Glomerular visceral epithelial cell (primary cell): Measurements from ENCODE around the gene CRADD.
A peak's percentile ranks its signal among the peaks of the same experiment; 100 is the strongest.
"Not testable (repeated sequence)": the region's sequence is repeated elsewhere in the genome, so short reads cannot be mapped to it uniquely, and the experiment has no call there.

Experiments used
- DNase-seq: peaks from one replicate; pipeline ENCODE4 v3.0.0-alpha.2; 2016; ENCODE audit errors: extremely low spot score

The CRADD gene

DNA sequence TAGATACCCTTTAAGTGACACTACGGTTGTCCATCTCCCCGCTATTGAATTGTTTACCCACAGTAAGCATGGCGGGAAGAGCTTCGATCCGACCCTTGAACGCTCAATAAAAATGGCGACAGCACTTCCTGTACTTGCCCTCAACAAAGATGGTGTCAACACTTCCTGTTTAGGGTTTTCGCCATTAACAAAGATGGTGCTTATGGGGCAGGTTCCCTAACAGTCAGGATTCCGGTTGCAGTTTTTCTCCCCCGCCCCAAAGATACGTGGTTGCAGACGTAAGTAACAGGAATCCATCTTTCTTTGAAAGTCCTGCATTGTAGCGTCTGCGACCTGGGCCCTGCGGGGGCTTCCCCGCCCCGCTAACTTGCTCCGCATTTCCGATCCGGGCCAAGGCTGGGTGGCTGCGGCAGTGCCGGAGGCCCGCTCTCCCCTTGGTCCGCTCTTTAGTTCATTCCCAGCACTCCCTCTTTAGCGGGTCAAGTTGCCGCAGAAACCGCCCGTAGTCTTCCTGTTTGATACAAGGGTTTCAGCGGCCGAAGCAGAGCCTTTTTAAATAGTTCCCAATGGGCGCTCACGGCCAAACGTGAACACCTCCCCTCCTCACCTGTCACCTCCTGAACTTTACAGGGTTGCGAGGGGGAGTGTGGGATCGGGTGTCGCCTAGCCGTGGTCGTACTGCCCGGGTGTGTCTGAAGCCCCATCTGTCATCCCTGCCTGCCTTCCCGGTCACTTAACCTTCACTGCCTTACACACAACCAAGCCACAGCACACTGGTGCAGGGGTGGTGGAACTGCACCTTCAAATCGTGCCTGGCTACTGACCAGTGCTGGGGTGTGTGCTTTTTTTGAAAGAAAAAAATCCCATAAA, at the start of gene CRADD:
Gene CRADD, plus strand, starts transcription at position 181 of the 870 bp plus-strand sequence.
- DNase-seq, result peak; percentile 95

DNA sequence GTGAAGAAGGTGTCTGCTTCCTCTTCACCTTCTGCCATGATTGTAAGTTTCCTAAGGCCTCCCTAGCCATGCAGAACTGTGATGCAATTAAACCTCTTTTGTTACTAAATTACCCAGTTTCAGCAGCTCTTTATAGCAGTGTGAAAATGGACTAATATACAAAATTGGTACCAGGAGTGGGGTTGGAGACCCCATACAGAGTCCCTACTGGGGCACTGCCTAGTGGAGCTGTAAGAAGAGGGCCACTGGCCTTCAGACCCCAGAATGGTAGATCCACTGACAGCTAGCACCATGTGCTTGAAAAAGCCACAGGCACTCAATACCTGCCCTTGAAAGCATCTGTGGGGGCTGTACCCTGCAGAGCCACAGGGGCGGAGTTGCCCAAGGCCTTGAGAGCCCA, 44.8 kb upstream of the CRADD start:
- DNase-seq, result no peak

GRCh38 chr12:93634416-93634815, 42.8 kb upstream of the CRADD start:
- no peak for DNase-seq

DNA sequence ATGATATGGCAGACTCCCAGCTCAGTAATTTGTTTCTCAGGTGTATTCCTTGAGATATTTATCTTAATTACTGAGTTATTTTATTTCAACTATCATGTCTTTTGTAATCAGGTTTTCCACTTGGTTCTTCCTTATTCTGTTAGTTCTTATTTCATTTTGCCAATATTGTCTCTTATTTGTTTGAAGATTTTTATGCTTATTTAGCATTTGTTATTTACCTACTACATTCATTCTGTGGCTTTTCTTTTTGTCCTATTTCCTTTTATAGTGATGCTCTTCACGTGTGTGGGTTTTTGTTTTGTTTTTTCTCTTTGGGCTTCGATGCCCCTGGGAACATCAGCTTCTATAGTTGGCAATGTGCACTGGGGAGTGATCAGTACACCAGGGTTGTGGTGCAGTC, 40.5 kb upstream of the CRADD start:
- no peak for DNase-seq

GRCh38 chr12:93638095-93638494, 39.1 kb upstream of the CRADD start:
- DNase-seq, result no peak

DNA sequence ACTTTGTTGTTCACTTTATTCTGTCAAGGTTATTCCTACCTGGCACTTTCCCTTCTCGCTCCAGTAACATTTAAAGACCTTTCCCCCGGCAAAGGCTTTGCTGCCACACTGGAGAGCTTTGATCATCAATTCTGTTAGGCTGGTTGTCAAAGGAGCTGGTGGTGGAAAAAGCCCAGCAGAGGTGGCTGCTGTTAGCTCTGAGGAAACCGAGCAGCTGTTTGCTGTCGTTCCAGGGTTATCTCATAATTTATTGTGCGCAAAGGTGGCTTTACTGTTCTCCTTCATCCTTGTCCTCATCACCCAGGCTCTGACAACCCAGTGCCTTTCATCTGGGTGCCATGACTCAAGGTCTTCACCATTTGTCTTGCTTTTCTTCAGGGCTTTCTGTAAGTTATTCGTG, 38.2 kb upstream of the CRADD start:
- no peak for DNase-seq

DNA sequence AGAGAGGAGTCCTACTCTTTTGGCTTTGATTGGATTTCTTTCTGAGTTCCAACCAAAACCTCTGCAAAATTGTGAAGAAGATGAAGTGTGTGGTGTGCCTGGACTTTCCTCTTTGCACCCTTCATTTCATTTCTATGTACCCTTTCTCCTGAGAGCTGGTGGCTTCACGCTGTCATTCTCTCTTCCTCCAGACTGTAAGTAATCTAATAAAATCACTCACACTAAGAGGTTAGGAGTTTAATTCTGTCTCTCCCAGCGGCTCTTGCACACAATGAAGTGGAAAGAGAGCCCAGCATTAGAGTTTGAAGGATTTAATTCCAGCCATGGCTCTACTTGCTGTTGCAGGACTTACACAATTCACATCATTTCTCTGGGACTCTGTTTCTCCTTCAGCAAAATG, 37.8 kb upstream of the CRADD start:
- no peak for DNase-seq

DNA sequence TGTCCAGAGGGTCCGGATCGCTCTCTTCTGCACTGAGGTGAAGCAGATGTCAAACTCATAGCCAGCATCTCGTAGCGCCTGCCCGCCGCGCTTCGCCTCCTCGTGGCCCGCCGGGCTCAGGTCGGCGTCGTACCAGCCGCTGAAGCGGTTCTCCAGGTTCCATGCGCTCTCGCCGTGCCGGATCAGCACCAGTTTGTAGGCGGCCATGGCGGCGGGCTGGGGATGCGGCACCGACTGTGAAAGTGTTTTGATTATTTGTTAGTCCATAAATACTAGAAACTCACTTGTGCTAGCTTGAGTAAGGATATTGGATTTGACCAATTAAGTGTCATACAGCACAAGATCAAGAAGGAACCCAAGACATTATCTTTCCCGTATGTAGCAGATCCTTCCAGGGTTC, 35.8 kb upstream of the CRADD start:
- not testable (repeated sequence) for DNase-seq

DNA sequence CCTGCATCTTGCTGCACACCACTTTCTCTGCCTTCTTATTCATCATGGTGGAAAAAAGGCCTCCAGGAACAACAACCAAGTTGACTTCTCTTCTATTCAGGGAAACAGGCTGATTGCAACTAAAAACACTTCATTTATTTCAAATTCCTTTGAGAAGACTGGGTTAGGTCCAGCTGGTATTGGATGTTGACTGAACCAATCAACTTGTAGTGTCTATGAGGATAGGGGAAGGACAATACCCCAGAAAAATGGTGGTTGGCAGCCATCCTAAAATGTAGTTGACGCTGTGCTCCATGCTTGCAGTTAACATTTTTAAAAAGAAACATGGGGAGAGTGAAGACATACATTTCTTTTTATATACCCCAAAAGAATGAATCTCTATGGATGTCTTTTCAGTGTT, 34.4 kb upstream of the CRADD start:
- no peak for DNase-seq

DNA sequence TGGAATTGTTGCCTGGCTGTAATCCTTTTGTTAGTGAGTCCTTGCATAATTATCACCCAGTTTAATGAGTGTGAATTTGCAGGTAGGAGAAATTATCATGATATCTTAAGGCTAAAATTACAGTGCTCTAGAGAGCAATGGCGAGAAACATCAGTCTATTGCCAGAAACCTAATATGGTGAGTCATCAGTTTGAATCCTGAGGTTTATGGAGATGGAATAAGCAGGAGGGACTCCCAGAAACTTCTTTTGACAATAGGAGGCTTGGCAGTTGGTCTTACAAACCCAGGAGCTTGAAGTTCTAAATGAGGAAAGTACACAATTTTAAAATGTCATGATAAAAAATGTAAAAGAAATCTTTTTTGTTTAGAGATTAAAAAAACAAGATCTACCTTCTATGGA, 31.5 kb upstream of the CRADD start:
- DNase-seq, result no peak

DNA sequence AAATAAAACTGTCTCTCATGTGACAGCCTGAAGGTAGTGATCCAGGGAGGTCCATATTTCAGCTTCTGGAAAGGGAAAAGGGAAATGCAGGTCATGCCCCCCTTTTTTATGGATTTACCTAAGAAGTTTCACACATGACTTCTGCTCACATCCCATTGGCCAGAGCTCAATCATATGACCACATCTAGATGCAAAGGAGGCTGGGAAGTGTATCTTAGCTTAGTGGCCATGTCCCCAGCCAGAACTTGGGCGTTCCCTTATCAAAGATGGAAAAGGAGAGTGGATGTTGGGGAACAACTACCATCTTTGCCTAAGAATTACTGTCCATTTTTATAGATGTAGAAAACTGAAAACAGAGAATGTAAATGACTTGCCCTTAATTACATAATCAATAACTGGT, 26.5 kb upstream of the CRADD start:
- DNase-seq, result no peak

GRCh38 chr12:93653079-93653478, 24.1 kb upstream of the CRADD start:
- no peak for DNase-seq

GRCh38 chr12:93653712-93654111, 23.5 kb upstream of the CRADD start:
- DNase-seq, result no peak

- no peak for DNase-seq
These were observed 22.8 kb upstream of the CRADD start for GRCh38 chr12:93654421-93654820.

GRCh38 chr12:93657071-93657470, 20.1 kb upstream of the CRADD start:
- no peak for DNase-seq

DNA sequence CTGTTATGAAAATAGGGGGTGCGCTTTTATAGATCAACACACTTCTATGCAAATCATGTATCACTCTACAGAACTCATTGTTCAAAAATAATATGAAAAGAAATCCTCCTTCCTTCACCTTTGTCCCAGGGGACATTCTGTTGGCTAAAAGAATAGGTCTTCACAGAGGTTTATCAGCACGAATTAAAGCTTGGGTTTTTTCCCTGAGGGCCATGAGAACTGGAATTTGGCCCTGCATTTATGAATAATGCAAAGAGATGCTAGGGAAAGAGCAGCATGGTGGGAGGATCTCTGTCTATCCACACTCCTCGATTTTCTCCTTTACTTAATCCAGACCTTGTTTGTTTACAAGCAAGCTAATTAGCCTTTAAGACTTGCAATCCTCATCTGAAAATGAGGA, 16.2 kb upstream of the CRADD start:
- DNase-seq, result no peak

- no peak for DNase-seq
These were observed 14.0 kb upstream of the CRADD start for GRCh38 chr12:93663006-93663728.

GRCh38 chr12:93663729-93664084, 13.5 kb upstream of the CRADD start:
- no peak for DNase-seq

DNA sequence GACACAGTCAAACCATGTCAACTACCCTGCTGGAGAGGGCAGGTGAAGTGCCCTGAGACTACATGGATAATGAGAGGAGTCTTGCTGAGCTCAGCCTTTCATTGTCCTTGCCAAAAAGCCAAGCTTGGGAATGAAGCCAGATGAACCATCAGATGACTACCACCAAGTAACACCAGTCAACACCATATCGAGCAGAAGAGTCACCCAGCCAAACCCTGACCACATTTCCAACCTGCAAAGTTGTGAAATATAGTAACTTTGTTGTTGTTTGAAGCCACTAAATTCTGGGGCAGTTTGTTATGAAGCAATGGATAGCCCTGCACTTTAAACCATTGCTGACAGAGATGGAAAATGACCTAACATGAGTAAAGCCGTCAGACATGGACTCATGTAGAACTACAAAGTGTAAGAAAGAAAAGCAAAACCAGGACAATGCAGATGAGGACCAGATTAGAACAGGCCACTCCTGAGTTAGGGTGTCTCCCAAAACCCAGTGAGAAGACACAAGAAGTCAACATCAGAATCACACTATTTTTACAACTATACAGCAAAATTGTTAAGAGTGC, 12.5 kb upstream of the CRADD start:
- no peak for DNase-seq

- no peak for DNase-seq
These were observed 9.5 kb upstream of the CRADD start for GRCh38 chr12:93667672-93668071.

DNA sequence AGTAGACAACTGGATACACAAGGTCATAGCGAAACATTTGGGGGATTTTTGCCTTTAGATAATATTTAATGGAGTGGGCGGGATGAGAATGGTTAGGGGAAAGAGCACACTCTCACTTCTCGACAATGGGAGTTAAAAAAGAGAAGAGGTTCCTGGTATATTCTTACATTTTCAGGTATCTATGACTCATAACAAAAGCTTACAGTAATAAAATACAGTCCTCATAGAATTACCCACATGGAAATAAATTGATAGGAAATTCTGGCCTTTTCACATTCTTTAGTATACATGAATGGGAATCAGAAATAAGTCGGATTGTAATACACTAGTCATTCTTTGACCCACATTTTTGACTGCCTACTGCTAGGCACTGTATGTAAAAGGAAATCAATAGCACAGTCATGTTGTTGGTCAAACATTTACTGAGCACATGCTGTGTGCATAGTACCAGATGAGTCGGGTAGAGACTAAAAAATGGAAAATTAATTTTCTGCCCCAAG, 8.2 kb upstream of the CRADD start:
- no peak for DNase-seq

GRCh38 chr12:93669452-93669851, 7.7 kb upstream of the CRADD start:
- no peak for DNase-seq

DNA sequence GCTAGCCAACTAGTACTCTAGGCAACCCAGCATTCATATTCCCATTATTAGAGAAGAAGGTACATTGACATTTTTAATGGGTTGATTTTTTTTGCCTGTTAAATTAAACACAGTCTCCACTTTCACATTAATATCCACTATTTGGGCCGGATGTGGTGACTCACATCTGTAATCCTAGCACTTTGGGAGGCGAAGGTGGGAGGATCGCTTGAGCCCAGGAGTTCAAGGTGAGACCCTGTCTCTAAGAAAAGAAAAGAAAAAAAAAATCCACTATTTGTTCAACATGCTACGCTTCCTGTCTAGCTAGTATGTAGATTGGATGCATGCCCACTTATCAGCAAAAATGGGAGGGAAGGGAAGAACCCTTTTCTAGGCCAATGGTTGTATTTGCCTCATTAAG, 7.1 kb upstream of the CRADD start:
- DNase-seq, result no peak
